T-cell (primary cell): Measurements from ENCODE around the gene GAK. TPM values are rescaled to one million over a fixed set of nuclear protein-coding genes. Genes with fewer than 3 reads are reported as not detected.
"Not testable (repeated sequence)": the region's sequence is repeated elsewhere in the genome, so short reads cannot be mapped to it uniquely, and the experiment has no call there.

Experiments
- ATAC-seq, 4 experiments: fragments of 200-7000 bp in 3 of 4; fragments of 150-1000 bp in 1 of 4; cut with Tn5 transposase; replicated peaks in 1 of 4; 1 replicate in 3 of 4; 2 replicates in 1 of 4; pipeline ENCODE4 v1.10.0; 2021; ENCODE audit warnings: moderate library complexity in 3 of 4, mild to moderate bottlenecking in 2 of 4, moderate number of reproducible peaks in 1 of 4
- CTCF ChIA-PET, 2 donors: fragments of 300-600 bp; sonication (Branson Sonifier 250); formaldehyde crosslinking; loops; one replicate each; lab custom pipeline; 2022; ENCODE audit warnings: antibody characterized with exemption in 2 of 2; lab: Charles Lee
- POLR2A ChIA-PET, 2 donors: fragments of 300-600 bp; sonication (Branson Sonifier 250); formaldehyde crosslinking; loops; one replicate each; lab custom pipeline; 2022; ENCODE audit warnings: antibody characterized with exemption in 2 of 2; lab: Charles Lee
- DNase-seq, 35 experiments: peaks; one replicate each; pipeline versions ENCODE4 v3.0.0 to v3.0.0-alpha.2; 2013 to 2023
- H3K27ac ChIP-seq: one replicate; pipeline ENCODE4 v1.5.1; 2013; ENCODE audit warnings: low read length
- H3K27me3 ChIP-seq, 2 experiments: replicated peaks in 1 of 2; 1 replicate in 1 of 2; 2 replicates in 1 of 2; pipeline versions ENCODE4 v1.6.1 to v1.7.0; 2013; ENCODE audit warnings: low read length in 1 of 2, mixed read lengths in 1 of 2; ENCODE audit not compliant: control insufficient read depth in 2 of 2, insufficient read depth in 2 of 2; ENCODE audit errors: extremely low read depth in 1 of 2
- H3K36me3 ChIP-seq, 2 donors: 1 replicate in 1 of 2; 2 replicates in 1 of 2; pipeline versions ENCODE4 v1.6.1 to v1.7.0; 2013; ENCODE audit warnings: low read length in 1 of 2; ENCODE audit not compliant: control insufficient read depth in 2 of 2, insufficient read depth in 1 of 2; ENCODE audit errors: extremely low read depth in 1 of 2
- H3K4me1 ChIP-seq, 2 experiments: 1 replicate in 1 of 2; 2 replicates in 1 of 2; pipeline versions ENCODE4 v1.6.1 to v1.7.0; 2013; ENCODE audit warnings: low read length in 2 of 2, mixed read lengths in 1 of 2; ENCODE audit not compliant: insufficient read depth in 2 of 2, control insufficient read depth in 1 of 2; ENCODE audit errors: extremely low read depth in 1 of 2
- H3K4me3 ChIP-seq, 2 donors: 1 replicate in 1 of 2; 2 replicates in 1 of 2; pipeline versions ENCODE4 v1.5.1 to v1.7.0; 2013; ENCODE audit warnings: mild to moderate bottlenecking in 2 of 2, low read length in 1 of 2, moderate library complexity in 1 of 2; ENCODE audit not compliant: control insufficient read depth in 1 of 2; ENCODE audit errors: extremely low read depth in 1 of 2
- H3K9me3 ChIP-seq: 2 replicates; pipeline ENCODE4 v1.7.0; 2013
- H3K27ac Mint-ChIP-seq, 2 donors: one replicate each; pipeline ENCODE4 v1.8.0; 2020 to 2021; ENCODE audit warnings: mild to moderate bottlenecking in 2 of 2, mixed read lengths in 2 of 2
- H3K27me3 Mint-ChIP-seq, 2 donors: one replicate each; pipeline ENCODE4 v1.8.0; 2021 to 2022; ENCODE audit warnings: mixed read lengths in 2 of 2
- H3K36me3 Mint-ChIP-seq: one replicate; pipeline ENCODE4 v1.8.0; 2021; ENCODE audit warnings: mixed read lengths
- H3K4me1 Mint-ChIP-seq, 3 donors: one replicate each; pipeline ENCODE4 v1.8.0; 2020 to 2022; ENCODE audit warnings: mixed read lengths in 3 of 3, mild to moderate bottlenecking in 1 of 3
- H3K4me3 Mint-ChIP-seq, 3 donors: one replicate each; pipeline ENCODE4 v1.8.0; 2020 to 2022; ENCODE audit warnings: mild to moderate bottlenecking in 3 of 3, mixed read lengths in 3 of 3, moderate library complexity in 3 of 3
- H3K9me3 Mint-ChIP-seq, 3 donors: one replicate each; pipeline ENCODE4 v1.8.0; 2020 to 2022; ENCODE audit warnings: mixed read lengths in 3 of 3
- WGBS: methylation state at CpG from one replicate; pipeline ENCODE4 v1.1.5; 2013; ENCODE audit warnings: missing lambda C conversion rate; ENCODE audit not compliant: insufficient coverage; 5-methylcytosine and 5-hydroxymethylcytosine counted together
- total RNA-seq, 35 experiments: library from RNA in 6 of 35; stranded (reverse) in 6 of 35; fragments of 120-200 nt in 1 of 35; gene quantifications; one replicate each; pipeline versions ENCODE4 v1.2.1 to v1.2.4 and lab custom pipeline; 2013 to 2026

Gene GAK
- total RNA-seq, 5 donors from 2014 or later (not counting 1 experiment from before 2014, with no cell fraction given), result 182 to 225 (median 218) TPM

- peak in 16 of 35 experiments; percentile 8 to 44 (median 20) for DNase-seq
- WGBS, result 2% methylated on average over 23 of the region's 31 CpGs
- H3K4me1 Mint-ChIP-seq, result peaks cover 47 to 72% (median 47%) of the 10 kb centered on the region in 3 donors
These were observed 739 bp downstream of the GAK start for GRCh38 chr4:931194-931959.

GRCh38 chr4:930827-931193 is 1.3 kb downstream of the GAK start:
- H3K4me1 ChIP-seq, result peaks cover 20 to 53% of the 10 kb centered on the region in 2 experiments
- ATAC-seq (no peak), DNase-seq (peak in 1 of 35 experiments; percentile 3)
- peak overlapping the region; percentile 80 to 81 for H3K4me3 ChIP-seq
- H3K36me3 Mint-ChIP-seq, result no peaks in the 10 kb centered on the region
- ChIA-PET POLR2A (interaction anchor here in 1 of 2 donors (0.6 kb wide), 1 partner anchor 9 kb away, joined by 4 read pairs; no protein-coding TSS in a partner anchor), CTCF (interaction anchor here in 1 of 2 donors (0.6 to 2.0 kb wide), 2 partner anchors 9 to 56 kb away, joined by 3 to 5 read pairs; partner anchors contain the start of gene IDUA)
- 55% methylated on average over 3 of the region's 7 CpGs for WGBS
- H3K36me3 ChIP-seq, result peaks cover 0 to 7% of the 10 kb centered on the region in 2 donors
- H3K27ac Mint-ChIP-seq, result peak overlapping the region; percentile 70 to 94
- H3K9me3 Mint-ChIP-seq, result no peaks in the 10 kb centered on the region
- H3K27ac ChIP-seq, result peak overlapping the region; percentile 78
- no peaks in the 10 kb centered on the region for H3K9me3 ChIP-seq
- peak overlapping the region; percentile 93 to 94 (median 94) for H3K4me3 Mint-ChIP-seq
- peaks cover 52 to 72% (median 53%) of the 10 kb centered on the region in 3 donors for H3K4me1 Mint-ChIP-seq
- no peaks in the 10 kb centered on the region for H3K27me3 ChIP-seq
- no peaks in the 10 kb centered on the region for H3K27me3 Mint-ChIP-seq

More at GRCh38 chr4:931194-931959, 739 bp downstream of the GAK start:
- no peaks in the 10 kb centered on the region for H3K9me3 ChIP-seq
- Mint-ChIP-seq H3K9me3 (no peaks in the 10 kb centered on the region), H3K27ac (peak overlapping the region; percentile 70 to 94), H3K36me3 (no peaks in the 10 kb centered on the region), H3K4me3 (peak overlapping the region; percentile 93 to 94 (median 94)), H3K27me3 (no peaks in the 10 kb centered on the region)
- no peaks in the 10 kb centered on the region for H3K27me3 ChIP-seq
- H3K36me3 ChIP-seq, result peaks cover 0 to 7% of the 10 kb centered on the region in 2 donors
- H3K4me3 ChIP-seq, result peak overlapping the region; percentile 80 to 81
- POLR2A ChIA-PET, result no interaction called here
- H3K27ac ChIP-seq, result peak overlapping the region; percentile 78
- peaks cover 20 to 47% of the 10 kb centered on the region in 2 experiments for H3K4me1 ChIP-seq
- peak in 1 of 4 experiments; percentile 0 for ATAC-seq
- CTCF ChIA-PET, result interaction anchor here in 1 of 2 donors (1.5 to 2.0 kb wide), 2 partner anchors 56 kb away, joined by 4 to 5 read pairs; partner anchors contain the start of gene IDUA

- DNase-seq (peak in 2 of 35 experiments; percentile 24 to 29), ATAC-seq (no peak)
- CTCF ChIA-PET, result interaction anchor here in 1 of 2 donors (0.5 to 2.0 kb wide), 3 partner anchors 8 to 57 kb away, joined by 3 to 7 read pairs (median 5); partner anchors contain the start of gene IDUA
- Mint-ChIP-seq H3K4me1 (peaks cover 58 to 74% (median 60%) of the 10 kb centered on the region in 3 donors), H3K36me3 (no peaks in the 10 kb centered on the region), H3K27ac (peak overlapping the region; percentile 70 to 94), H3K27me3 (no peaks in the 10 kb centered on the region), H3K9me3 (no peaks in the 10 kb centered on the region), H3K4me3 (peak overlapping the region; percentile 93 to 94 (median 94))
- peaks cover 2 to 10% of the 10 kb centered on the region in 2 donors for H3K36me3 ChIP-seq
- WGBS, result 5% methylated on average over 3 of the region's 3 CpGs
- H3K4me3 ChIP-seq, result no peak overlapping the region
- POLR2A ChIA-PET, result interaction anchor here in 1 of 2 donors (0.6 kb wide), 1 partner anchor 9 kb away, joined by 4 read pairs; no protein-coding TSS in a partner anchor
- peaks cover 20 to 60% of the 10 kb centered on the region in 2 experiments for H3K4me1 ChIP-seq
- no peaks in the 10 kb centered on the region for H3K27me3 ChIP-seq
- peak overlapping the region; percentile 78 for H3K27ac ChIP-seq
- no peaks in the 10 kb centered on the region for H3K9me3 ChIP-seq
These were observed 2.0 kb downstream of the GAK start for GRCh38 chr4:930028-930551.

DNA sequence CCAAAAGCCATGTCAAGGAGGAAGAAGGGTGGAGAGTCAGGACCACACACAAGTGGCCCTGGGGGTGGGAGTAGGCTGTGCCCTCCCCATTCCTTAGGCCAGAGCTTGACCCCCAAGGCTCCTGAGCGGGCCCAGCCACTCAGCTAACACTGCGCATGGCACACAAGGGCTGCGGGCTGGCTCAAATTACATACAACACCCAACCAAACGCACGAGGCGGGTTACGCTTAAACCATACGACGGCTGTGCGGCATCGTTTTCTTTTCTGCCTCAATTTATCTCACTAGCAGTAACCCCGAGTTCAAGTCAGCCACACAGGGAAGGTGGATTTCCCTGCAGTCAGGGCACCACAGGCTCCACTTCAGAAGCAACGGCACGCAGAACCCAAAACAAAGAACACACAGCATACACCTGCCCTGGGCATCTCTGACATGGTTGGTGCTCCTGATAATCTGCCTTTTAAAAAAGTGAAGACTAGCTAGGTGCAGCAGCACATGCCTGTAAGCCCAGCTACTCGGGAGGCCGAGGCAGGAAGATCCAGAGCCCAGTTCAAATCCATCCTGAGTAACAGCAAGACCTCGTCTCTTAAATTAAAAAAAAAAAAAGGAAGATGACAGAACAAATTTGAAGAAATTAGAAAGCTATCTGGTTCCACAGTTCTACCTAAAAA is 2.9 kb downstream of the GAK start:
- ATAC-seq (no peak), DNase-seq (peak in 1 of 35 experiments; percentile 12)
- H3K4me1 ChIP-seq, result peaks cover 20 to 67% of the 10 kb centered on the region in 2 experiments
- H3K36me3 ChIP-seq, result peaks cover 2 to 10% of the 10 kb centered on the region in 2 donors
- WGBS, result 96% methylated on average over 12 of the region's 17 CpGs
- CTCF ChIA-PET, result interaction anchor here in 1 of 2 donors (0.5 to 2.0 kb wide), 3 partner anchors 13 to 111 kb away, joined by 5 to 7 read pairs (median 6); partner anchors contain the start of gene IDUA
- Mint-ChIP-seq H3K36me3 (peaks cover 3% of the 10 kb centered on the region), H3K4me3 (peak overlapping the region in 1 of 3 donors; percentile 22), H3K27me3 (no peaks in the 10 kb centered on the region), H3K4me1 (peaks cover 61 to 75% (median 64%) of the 10 kb centered on the region in 3 donors), H3K27ac (no peak overlapping the region), H3K9me3 (no peaks in the 10 kb centered on the region)
- no peaks in the 10 kb centered on the region for H3K9me3 ChIP-seq
- H3K4me3 ChIP-seq, result no peak overlapping the region
- H3K27me3 ChIP-seq, result no peaks in the 10 kb centered on the region
- POLR2A ChIA-PET, result no interaction called here
- H3K27ac ChIP-seq, result no peak overlapping the region

DNA sequence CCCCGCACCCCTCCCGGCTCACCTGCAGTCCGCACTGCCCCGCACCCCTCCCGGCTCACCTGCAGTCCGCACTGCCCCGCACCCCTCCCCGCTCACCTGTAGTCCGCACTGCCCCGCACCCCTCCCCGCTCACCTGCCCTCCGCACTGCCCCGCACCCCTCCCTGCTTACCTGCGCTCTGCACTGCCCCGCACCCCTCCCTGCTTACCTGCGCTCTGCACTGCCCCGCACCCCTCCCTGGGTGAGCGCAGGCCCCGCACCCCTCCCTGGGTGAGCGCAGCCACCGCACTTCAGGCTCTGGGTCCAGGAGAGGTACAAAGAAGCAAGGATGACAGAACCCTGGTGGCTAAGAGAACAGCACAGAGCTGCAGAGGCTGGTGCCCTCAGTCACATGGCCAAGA is 4.5 kb downstream of the GAK start:
- Histone ChIP-seq H3K4me1 (peaks cover 16 to 72% of the 10 kb centered on the region in 2 experiments), H3K36me3 (peaks cover 2 to 10% of the 10 kb centered on the region in 2 donors)
- H3K4me3 Mint-ChIP-seq, H3K27me3 Mint-ChIP-seq, H3K9me3 ChIP-seq, H3K36me3 Mint-ChIP-seq, H3K9me3 Mint-ChIP-seq, CTCF ChIA-PET, H3K27ac ChIP-seq, ATAC-seq, H3K27me3 ChIP-seq, POLR2A ChIA-PET, H3K4me3 ChIP-seq, H3K27ac Mint-ChIP-seq: not testable (repeated sequence)
- WGBS, result 98% methylated on average over 12 of the region's 21 CpGs
- DNase-seq, result peak in 1 of 35 experiments; percentile 20
- peaks cover 63 to 78% (median 69%) of the 10 kb centered on the region in 3 donors for H3K4me1 Mint-ChIP-seq
